BJ (cell line): Measurements from ENCODE around the gene SORCS3. TPM values are rescaled to one million over a fixed set of nuclear protein-coding genes. Genes with fewer than 3 reads are reported as not detected.

Experiments
- CTCF ChIA-PET: fragments of 350-600 bp; formaldehyde crosslinking; extraction: SDS; loops from one replicate; lab custom pipeline; 2021; ENCODE audit warnings: antibody characterized with exemption, inconsistent platforms; lab: Yijun Ruan, JAX
- POLR2A ChIA-PET: fragments of 300-600 bp; sonication (Branson Sonifier 250); formaldehyde crosslinking; extraction: SDS; loops from one replicate; lab custom pipeline; 2021; ENCODE audit warnings: antibody characterized with exemption; lab: Charles Lee
- DNase-seq: peaks from one replicate; pipeline ENCODE4 v3.0.0-alpha.2; 2011; ENCODE audit warnings: low read depth
- H3K27me3 ChIP-seq: 2 replicates; pipeline ENCODE4 v1.6.0; 2011; ENCODE audit warnings: low read length; ENCODE audit not compliant: control insufficient read depth, insufficient read depth
- H3K36me3 ChIP-seq: 2 replicates; pipeline ENCODE4 v1.5.1; 2011; ENCODE audit warnings: low read length; ENCODE audit not compliant: control insufficient read depth, insufficient read depth
- H3K4me3 ChIP-seq: 2 replicates; pipeline ENCODE4 v1.5.1; 2011; ENCODE audit warnings: low read depth, mild to moderate bottlenecking, control low read depth, low read length
- CTCF ChIP-seq: IDR thresholded peaks from 2 replicates; pipeline ENCODE4 v1.5.1; 2011; ENCODE audit warnings: low read depth, mild to moderate bottlenecking, control low read depth, inconsistent platforms, low read length, moderate library complexity; ENCODE audit not compliant: insufficient read depth
- polyA plus RNA-seq: library from polyadenylated mRNA; depleted of rRNA; stranded (reverse); fragments of >200 nt; gene quantifications from 2 replicates; pipeline ENCODE4 v1.2.3, GENCODE V29; 2011

The SORCS3 gene
- polyA plus RNA-seq, 1 experiment: not detected

- H3K4me3 ChIP-seq: no peak overlapping the region
- H3K27me3 ChIP-seq: no peaks in the 10 kb centered on the region
- ChIA-PET CTCF (interaction anchor here (1.5 kb wide), 1 partner anchor 24 kb away, joined by 3 read pairs; no protein-coding TSS in a partner anchor), POLR2A (no interaction called here)
- DNase-seq: no peak
- no peak for TF ChIP-seq CTCF
- H3K36me3 ChIP-seq: no peaks in the 10 kb centered on the region
Measured at GRCh38 chr10:104657036-104657435, 15.9 kb downstream of the SORCS3 start.

- no peak for DNase-seq
- ChIA-PET CTCF (interaction anchor here (1.5 kb wide), 1 partner anchor 23 kb away, joined by 3 read pairs; no protein-coding TSS in a partner anchor), POLR2A (no interaction called here)
- TF ChIP-seq CTCF: no peak
- no peaks in the 10 kb centered on the region for H3K27me3 ChIP-seq
- H3K36me3 ChIP-seq: no peaks in the 10 kb centered on the region
- no peak overlapping the region for H3K4me3 ChIP-seq
Measured at GRCh38 chr10:104657457-104657856, 16.4 kb downstream of the SORCS3 start.

- Histone ChIP-seq H3K36me3 (no peaks in the 10 kb centered on the region), H3K27me3 (no peaks in the 10 kb centered on the region), H3K4me3 (no peak overlapping the region)
- no peak for TF ChIP-seq CTCF
- ChIA-PET CTCF (interaction anchor here (0.9 kb wide), 1 partner anchor 17 kb away, joined by 3 read pairs; the partner anchor contains the start of gene SORCS3), POLR2A (no interaction called here)
- no peak for DNase-seq
Measured at GRCh38 chr10:104658067-104658466, 17.0 kb downstream of the SORCS3 start.

- Histone ChIP-seq H3K36me3 (no peaks in the 10 kb centered on the region), H3K27me3 (no peaks in the 10 kb centered on the region), H3K4me3 (no peak overlapping the region)
- no peak for DNase-seq
- ChIA-PET POLR2A (no interaction called here), CTCF (interaction anchor here (0.6 kb wide), 1 partner anchor 36 kb away, joined by 3 read pairs; no protein-coding TSS in a partner anchor)
- TF ChIP-seq CTCF: no peak
Measured at GRCh38 chr10:104659809-104660208, 18.7 kb downstream of the SORCS3 start.

- Histone ChIP-seq H3K4me3 (no peak overlapping the region), H3K36me3 (no peaks in the 10 kb centered on the region), H3K27me3 (no peaks in the 10 kb centered on the region)
- DNase-seq: no peak
- ChIA-PET POLR2A (no interaction called here), CTCF (no interaction called here)
- no peak for TF ChIP-seq CTCF
Measured at GRCh38 chr10:104663076-104663475, 22.0 kb downstream of the SORCS3 start.
